HG02623 (cell line): ENCODE data around the gene CHI3L1.

Experiments used
- ATAC-seq: cut with Tn5 transposase; IDR thresholded peaks from one replicate; pipeline ENCODE4 v1.9.1; 2021; ENCODE audit warnings: moderate library complexity; ENCODE audit not compliant: unreplicated experiment

The CHI3L1 gene

GRCh38 chr1:203152158-203153034, 34.1 kb downstream of the CHI3L1 start:
- ATAC-seq = no peak

GRCh38 chr1:203151362-203152157, 34.9 kb downstream of the CHI3L1 start:
- no peak for ATAC-seq

GRCh38 chr1:203150511-203151297, 35.8 kb downstream of the CHI3L1 start:
- no peak for ATAC-seq

DNA sequence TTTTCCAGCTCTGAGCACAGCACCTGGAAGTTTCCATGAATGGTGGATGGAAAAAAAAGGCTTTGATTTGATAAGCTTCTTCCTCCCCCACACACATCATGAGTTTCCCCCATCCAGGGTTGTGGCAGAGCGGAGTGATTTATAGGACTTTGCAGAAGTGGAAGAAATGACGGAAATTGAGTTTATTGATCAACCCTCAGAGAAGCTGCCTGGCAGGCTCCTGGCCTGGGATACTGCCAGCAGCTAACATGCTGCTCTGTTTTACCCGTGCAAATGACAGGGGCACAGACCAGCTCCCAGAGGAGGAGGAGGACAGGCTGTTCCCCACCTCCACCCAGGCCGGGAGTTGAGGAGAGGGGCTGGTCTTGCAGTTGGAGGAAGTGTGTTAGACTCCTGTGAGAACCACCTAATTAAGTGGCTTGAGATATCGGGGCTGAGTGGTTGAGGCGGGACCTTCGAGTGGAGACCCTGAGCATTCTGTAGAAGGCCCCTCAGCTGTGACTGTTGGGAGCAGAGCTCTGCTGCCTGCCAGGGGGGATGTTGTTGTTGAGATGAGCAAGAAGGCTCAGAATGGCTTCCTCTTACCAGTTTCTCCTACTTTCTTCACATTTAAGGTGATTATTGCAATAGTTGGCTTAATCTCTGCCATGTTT, 37.2 kb downstream of the CHI3L1 start:
- ATAC-seq = no peak

DNA sequence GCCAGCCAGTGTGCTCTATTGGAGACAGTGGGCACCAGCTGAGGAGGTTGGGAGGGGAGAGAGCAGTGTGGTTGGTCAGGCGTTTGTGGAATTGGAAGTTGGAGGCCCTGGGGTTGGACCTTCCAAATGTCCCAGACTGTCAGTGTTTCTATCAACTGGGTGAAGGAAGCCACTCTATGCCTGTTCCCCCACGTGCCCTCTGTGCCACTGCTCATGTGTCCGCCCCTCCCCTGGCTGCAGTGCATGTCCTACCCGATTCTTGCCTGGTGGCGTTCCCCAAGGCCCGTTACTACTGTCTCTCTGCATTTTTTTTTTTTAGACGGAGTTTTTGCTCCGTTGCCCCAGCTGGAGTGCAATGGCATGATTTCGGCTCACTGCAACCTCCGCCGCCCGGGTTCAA, 37.9 kb downstream of the CHI3L1 start:
- no peak for ATAC-seq

GRCh38 chr1:203148127-203148526, 38.4 kb downstream of the CHI3L1 start:
- ATAC-seq = no peak

GRCh38 chr1:203147376-203147775, 39.1 kb downstream of the CHI3L1 start:
- ATAC-seq = no peak

DNA sequence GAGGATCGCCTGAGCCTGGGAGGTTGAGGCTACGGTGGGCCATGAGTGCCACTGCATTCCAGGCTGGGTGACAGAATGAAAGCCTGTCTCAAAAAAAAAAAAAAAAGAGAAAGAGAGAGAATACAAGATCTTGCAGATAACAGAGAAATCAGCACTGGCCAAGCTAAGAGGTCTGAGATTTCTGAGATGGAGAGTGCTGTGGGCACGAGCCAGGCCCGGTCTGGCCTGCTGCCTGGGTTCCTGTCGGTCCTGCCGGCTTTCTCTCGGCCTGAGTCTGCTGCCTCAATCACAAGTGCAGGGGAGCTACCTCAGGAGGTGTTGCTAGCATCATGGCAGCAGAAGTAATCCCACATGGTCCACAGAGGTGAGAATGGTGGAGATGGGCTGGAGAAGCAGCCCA, 40.0 kb downstream of the CHI3L1 start:
- no peak for ATAC-seq

GRCh38 chr1:203146042-203146369, 40.5 kb downstream of the CHI3L1 start:
- ATAC-seq = no peak

- ATAC-seq = no peak
These were observed 41.0 kb downstream of the CHI3L1 start for GRCh38 chr1:203145321-203146041.

GRCh38 chr1:203144661-203145060, 41.8 kb downstream of the CHI3L1 start:
- no peak for ATAC-seq

DNA sequence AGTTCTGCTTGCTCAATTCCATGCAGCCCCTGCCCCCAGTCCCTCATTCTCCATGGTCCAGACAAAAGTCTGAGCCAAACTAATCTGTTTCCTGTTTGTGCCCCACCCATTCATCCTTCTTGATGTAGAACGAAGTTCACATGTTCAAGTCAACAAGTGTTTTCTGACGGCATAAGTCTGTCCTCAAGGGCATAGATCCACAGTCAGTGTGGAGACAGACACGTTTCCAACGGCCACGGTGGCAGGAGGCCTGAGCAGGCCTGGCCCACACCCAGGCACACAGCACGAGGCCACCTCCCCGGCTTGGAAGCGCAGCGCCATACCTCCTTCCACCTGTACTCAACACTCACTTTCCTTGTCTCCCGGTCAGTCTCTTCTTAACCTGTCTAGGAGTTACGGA, 42.9 kb downstream of the CHI3L1 start:
- no peak for ATAC-seq

GRCh38 chr1:203142684-203143408, 43.7 kb downstream of the CHI3L1 start:
- no peak for ATAC-seq

DNA sequence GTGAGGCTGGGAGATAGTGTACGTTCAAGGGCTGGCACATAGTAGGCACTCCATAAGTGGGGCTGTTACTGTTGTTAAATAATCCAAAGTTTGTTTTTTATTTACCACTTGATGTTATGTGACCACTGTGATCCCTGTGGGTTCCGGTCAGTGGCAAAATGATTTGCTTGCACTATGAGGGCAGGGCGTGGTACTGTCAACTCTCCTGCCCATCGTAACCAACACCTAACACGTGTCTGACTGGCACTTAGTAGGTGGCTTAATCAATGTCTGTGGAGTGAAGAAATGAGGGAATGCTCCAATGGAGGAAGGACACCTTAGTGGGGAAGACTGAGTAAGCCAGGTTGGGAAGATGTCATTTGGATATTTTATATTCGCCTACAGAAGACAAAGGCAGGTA, 44.4 kb downstream of the CHI3L1 start:
- no peak for ATAC-seq

GRCh38 chr1:203140743-203141520, 45.6 kb downstream of the CHI3L1 start:
- no peak for ATAC-seq

DNA sequence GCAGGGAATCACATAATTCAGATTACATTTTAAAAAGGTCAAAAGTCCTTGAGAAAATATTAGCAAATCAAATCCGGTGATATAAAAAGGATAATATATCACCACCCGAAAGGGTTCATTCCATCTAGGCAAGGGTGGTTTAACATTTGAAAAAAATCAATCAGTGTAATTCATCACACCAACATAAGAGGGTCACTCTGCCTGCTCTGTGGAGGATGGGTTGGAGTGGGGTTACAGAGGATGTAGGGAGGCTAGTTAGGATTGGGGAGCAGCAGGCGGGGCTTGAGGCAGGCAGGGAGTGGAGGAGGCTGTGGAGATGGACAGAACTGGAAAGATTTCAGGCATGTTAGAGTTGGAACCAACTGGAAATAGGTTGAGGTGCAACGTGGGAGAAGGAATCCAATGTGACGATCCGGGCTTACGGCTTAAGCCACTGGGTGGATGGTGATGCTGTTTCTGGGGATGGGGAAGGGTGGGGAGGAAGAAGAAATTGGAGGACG, 46.5 kb downstream of the CHI3L1 start:
- ATAC-seq = no peak

DNA sequence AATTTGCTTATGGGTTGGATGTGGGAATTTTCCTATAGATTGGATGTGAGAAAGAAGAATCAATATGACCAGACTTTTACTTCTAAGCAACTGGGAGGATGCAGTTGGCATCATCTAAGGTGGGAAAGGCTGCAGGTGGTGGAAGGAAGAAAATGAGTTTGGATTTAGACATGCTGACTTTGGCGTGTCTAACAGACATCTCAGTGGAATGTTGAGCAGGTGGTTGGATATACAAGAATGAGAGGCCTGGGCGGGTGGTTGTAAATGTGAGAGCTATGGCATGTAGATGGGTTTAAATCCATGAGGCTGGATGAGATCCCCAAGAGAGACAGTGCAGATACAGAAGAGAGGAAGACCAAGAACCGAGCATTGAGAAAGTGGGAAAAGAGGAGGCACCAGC, 48.4 kb downstream of the CHI3L1 start:
- ATAC-seq = no peak

- ATAC-seq = no peak
These were observed 49.2 kb downstream of the CHI3L1 start for GRCh38 chr1:203137324-203137723.
